CD4-positive, alpha-beta memory T cell (primary cell): ENCODE measurements around the gene RETN. TPM values are rescaled to one million over a fixed set of nuclear protein-coding genes. Genes with fewer than 3 reads are reported as not detected.

ENCODE experiments used
- CTCF ChIA-PET: fragments of 350-600 bp; sonication (Branson Sonifier 250); formaldehyde crosslinking; loops from one replicate; lab custom pipeline; 2021; ENCODE audit warnings: inconsistent platforms; ENCODE audit not compliant: partially characterized antibody; lab: Charles Lee
- POLR2A ChIA-PET: fragments of 350-600 bp; sonication (Branson Sonifier 250); formaldehyde crosslinking; loops from one replicate; lab custom pipeline; 2021; ENCODE audit not compliant: partially characterized antibody; lab: Charles Lee
- DNase-seq, 5 donors: peaks; one replicate each; pipeline versions ENCODE4 v3.0.0 to v3.0.0-alpha.2; 2020 to 2022; ENCODE audit warnings: mixed read lengths in 1 of 5
- H3K27ac ChIP-seq: one replicate; pipeline ENCODE4 v1.7.0; 2013; ENCODE audit warnings: low read depth, low read length
- H3K27me3 ChIP-seq: 2 replicates; pipeline ENCODE4 v1.7.0; 2013; ENCODE audit warnings: mild to moderate bottlenecking, low read length, moderate library complexity; ENCODE audit not compliant: insufficient read depth
- H3K36me3 ChIP-seq: 2 replicates; pipeline ENCODE4 v1.7.0; 2013; ENCODE audit warnings: mild to moderate bottlenecking, low read length, moderate library complexity; ENCODE audit not compliant: insufficient read depth
- H3K4me1 ChIP-seq: 2 replicates; pipeline ENCODE4 v1.7.0; 2013; ENCODE audit warnings: mild to moderate bottlenecking, low read length, moderate library complexity; ENCODE audit not compliant: insufficient read depth
- H3K4me3 ChIP-seq, 2 donors: one replicate each; pipeline ENCODE4 v1.7.0; 2013; ENCODE audit warnings: low read length in 2 of 2, mild to moderate bottlenecking in 1 of 2
- H3K9me3 ChIP-seq, 2 donors: one replicate each; pipeline ENCODE4 v1.7.0; 2013; ENCODE audit warnings: low read length in 2 of 2, control low read depth in 1 of 2; ENCODE audit not compliant: control insufficient read depth in 1 of 2
- H3K27ac Mint-ChIP-seq, 7 donors: one replicate each; pipeline ENCODE4 v1.8.0; 2020 to 2021; ENCODE audit warnings: mixed read lengths in 7 of 7, mild to moderate bottlenecking in 6 of 7, inconsistent platforms in 3 of 7, moderate library complexity in 3 of 7
- H3K27me3 Mint-ChIP-seq, 2 donors: one replicate each; pipeline ENCODE4 v1.8.0; 2020 to 2021; ENCODE audit warnings: mixed read lengths in 2 of 2
- H3K36me3 Mint-ChIP-seq, 2 donors: one replicate each; pipeline ENCODE4 v1.8.0; 2020 to 2021; ENCODE audit warnings: mixed read lengths in 2 of 2, inconsistent platforms in 1 of 2, mild to moderate bottlenecking in 1 of 2
- H3K4me1 Mint-ChIP-seq, 4 donors: one replicate each; pipeline ENCODE4 v1.8.0; 2020 to 2021; ENCODE audit warnings: mixed read lengths in 4 of 4, mild to moderate bottlenecking in 1 of 4
- H3K4me3 Mint-ChIP-seq, 8 donors: one replicate each; pipeline ENCODE4 v1.8.0; 2020 to 2021; ENCODE audit warnings: mixed read lengths in 8 of 8, mild to moderate bottlenecking in 7 of 8, moderate library complexity in 6 of 8, inconsistent platforms in 3 of 8
- H3K9me3 Mint-ChIP-seq, 8 donors: one replicate each; pipeline ENCODE4 v1.8.0; 2020 to 2021; ENCODE audit warnings: mixed read lengths in 8 of 8, mild to moderate bottlenecking in 5 of 8, inconsistent platforms in 3 of 8, moderate library complexity in 1 of 8
- intact Hi-C: fragments of 100-400 bp; cut with micrococcal nuclease; formaldehyde crosslinking; loops from one replicate; pipeline ENCODE4 v1.15.1; 2023
- polyA plus RNA-seq, 2 donors: library from polyadenylated mRNA; unstranded; fragments of 300-500 nt; fragmentation: Illumina TruSeq; gene quantifications; one replicate each; pipeline ENCODE4 v1.2.3, GENCODE V29; 2021
- total RNA-seq, 2 experiments: library from RNA; stranded (reverse); gene quantifications; one replicate each; pipeline ENCODE4 v1.2.3, GENCODE V29; 2021

Gene RETN
- total and polyA plus RNA-seq, 4 experiments from 2014 or later: 0.48 to 0.94 TPM; not detected in 2

DNA sequence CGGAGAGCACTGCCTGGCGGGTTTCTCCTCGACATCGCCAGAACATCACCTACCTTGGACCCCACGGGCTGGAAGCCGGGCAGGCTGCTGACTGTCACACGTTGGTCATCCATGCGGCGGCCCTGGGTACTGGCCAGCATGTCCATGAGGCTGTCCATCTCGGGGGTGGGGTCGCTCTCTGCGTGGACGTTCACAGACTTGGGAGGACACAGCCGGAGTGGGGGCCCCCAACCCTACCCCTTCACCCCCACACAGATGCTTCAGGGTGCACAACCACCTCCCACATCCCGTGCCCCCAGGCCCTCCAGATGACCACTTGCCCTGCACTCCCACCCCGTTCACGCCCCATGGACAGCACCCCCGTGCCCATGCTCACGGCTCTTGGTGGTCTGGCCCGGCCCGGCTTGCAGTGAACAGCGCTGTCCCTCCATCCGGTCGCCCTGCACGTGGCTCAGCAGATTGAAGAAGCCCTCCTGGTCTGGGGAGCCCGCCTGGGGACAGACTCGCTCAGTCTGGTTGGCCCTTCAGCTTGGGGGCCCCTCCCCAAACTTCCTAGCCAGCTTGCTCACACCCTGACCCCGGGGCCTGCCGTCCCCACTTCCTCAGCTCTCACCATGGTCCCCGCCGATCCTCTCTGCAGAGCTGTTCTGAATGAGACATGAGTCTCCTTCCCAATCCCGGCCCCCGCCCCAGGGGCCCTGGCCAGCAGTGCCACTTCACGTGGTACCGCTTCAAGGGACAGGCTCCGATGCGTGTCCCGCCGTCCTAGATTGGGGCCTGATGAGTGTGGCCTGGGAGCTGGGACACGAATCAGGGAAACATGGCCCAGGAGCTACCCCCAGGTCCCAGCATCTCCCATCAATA lies 36.3 kb upstream of the RETN start:
- POLR2A ChIA-PET: interaction anchor here (1.3 to 1.8 kb wide), 2 partner anchors 8 to 10 kb away, joined by 3 to 4 read pairs; no protein-coding TSS in a partner anchor
- peak overlapping the region in 1 of 8 donors; percentile 25 for H3K4me3 Mint-ChIP-seq

DNA sequence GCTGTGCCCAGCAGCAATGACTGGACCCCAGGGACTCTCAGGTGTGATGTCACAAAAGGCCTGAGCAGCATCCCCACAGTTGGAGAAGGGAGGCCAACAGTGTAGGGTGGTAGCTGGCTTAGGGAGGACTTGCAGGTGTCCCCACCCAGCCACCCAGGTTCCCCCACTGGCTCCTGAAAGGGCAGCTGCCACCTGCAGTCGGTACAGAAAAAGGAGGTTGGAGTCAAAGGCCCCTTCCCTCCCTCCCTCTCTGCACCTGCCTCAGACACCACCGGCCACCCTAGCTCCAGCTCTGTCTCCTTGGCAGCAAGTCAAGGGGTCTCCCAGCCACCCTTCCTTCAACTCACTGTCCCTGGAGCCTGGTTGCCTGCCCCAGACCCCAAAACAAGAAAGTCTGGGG lies 35.2 kb upstream of the RETN start, which contains the start of gene PCP2:
Gene PCP2, minus strand, starts transcription at position 22 of the 400 bp plus-strand sequence. CDS start 262 bp downstream, outside the sequence.
- CTCF ChIA-PET: interaction anchor here (1.0 kb wide), 1 partner anchor 19 kb away, joined by 4 read pairs; no protein-coding TSS in a partner anchor
- H3K4me1 Mint-ChIP-seq: peaks cover 20 to 62% (median 39%) of the 10 kb centered on the region in 4 donors
- Histone ChIP-seq H3K4me3 (no peak within 1 kb of the TSS), H3K36me3 (peaks cover 6% of the 10 kb centered on the region), H3K27me3 (no peaks in the 10 kb centered on the region), H3K27ac (no peak within 1 kb of the TSS), H3K9me3 (no peaks in the 10 kb centered on the region), H3K4me1 (peaks cover 39% of the 10 kb centered on the region)
- POLR2A ChIA-PET: interaction anchor here (0.8 to 1.8 kb wide), 3 partner anchors 8 to 564 kb away, joined by 3 to 4 read pairs (median 3); partner anchors contain the start of gene ZNF557
- peak within 1 kb of the TSS in 2 of 7 donors; percentile 7 to 84 for H3K27ac Mint-ChIP-seq
- peaks cover 0 to 1% (median 0%) of the 10 kb centered on the region in 8 donors for H3K9me3 Mint-ChIP-seq
- peak within 1 kb of the TSS in 1 of 8 donors; percentile 25 for H3K4me3 Mint-ChIP-seq
- peaks cover 0 to 24% of the 10 kb centered on the region in 2 donors for H3K36me3 Mint-ChIP-seq
- H3K27me3 Mint-ChIP-seq: no peaks in the 10 kb centered on the region
- intact Hi-C loops: no loop called here
- no peak for DNase-seq

More for the DNA sequence above, 36.3 kb upstream of the RETN start:
- H3K4me3 ChIP-seq: no peak overlapping the region
- H3K4me1 ChIP-seq: peaks cover 39% of the 10 kb centered on the region
- H3K9me3 ChIP-seq: no peaks in the 10 kb centered on the region
- intact Hi-C loops: no loop called here
- H3K36me3 Mint-ChIP-seq: peaks cover 0 to 27% of the 10 kb centered on the region in 2 donors
- no peak overlapping the region for H3K27ac ChIP-seq
- H3K9me3 Mint-ChIP-seq: peaks cover 0 to 1% (median 0%) of the 10 kb centered on the region in 8 donors
- peaks cover 20 to 68% (median 44%) of the 10 kb centered on the region in 4 donors for H3K4me1 Mint-ChIP-seq
- DNase-seq: no peak
- no peaks in the 10 kb centered on the region for H3K27me3 Mint-ChIP-seq
- H3K36me3 ChIP-seq: peaks cover 6% of the 10 kb centered on the region
- CTCF ChIA-PET: interaction anchor here (1.0 kb wide), 1 partner anchor 20 kb away, joined by 4 read pairs; no protein-coding TSS in a partner anchor
- H3K27me3 ChIP-seq: no peaks in the 10 kb centered on the region
- H3K27ac Mint-ChIP-seq: peak overlapping the region in 2 of 7 donors; percentile 7 to 13

DNA sequence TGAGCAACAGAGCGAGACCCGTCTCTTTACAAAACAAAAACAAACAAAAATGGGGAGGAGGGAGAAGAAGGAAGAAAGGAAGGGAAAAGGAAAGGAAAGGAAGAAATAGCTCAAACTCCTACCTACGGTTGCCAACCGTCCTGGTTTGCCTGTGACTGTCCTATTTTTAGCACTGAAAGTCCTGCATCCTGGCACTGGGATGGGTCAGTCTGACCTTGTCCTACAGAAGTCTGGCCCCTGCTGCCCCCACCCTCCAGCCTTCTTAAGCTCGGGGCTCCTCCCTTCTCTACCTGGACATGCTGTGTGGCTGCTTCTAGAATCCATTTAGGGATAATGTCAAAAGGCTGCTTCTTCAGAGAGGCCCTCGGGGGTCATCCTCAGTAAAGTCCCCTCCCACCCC lies 33.2 kb upstream of the RETN start:
- Histone ChIP-seq H3K4me1 (peaks cover 41% of the 10 kb centered on the region), H3K4me3 (no peak overlapping the region), H3K9me3 (no peaks in the 10 kb centered on the region), H3K27me3 (no peaks in the 10 kb centered on the region), H3K36me3 (peaks cover 11% of the 10 kb centered on the region), H3K27ac (no peak overlapping the region)
- POLR2A ChIA-PET: no interaction called here
- CTCF ChIA-PET: interaction anchor here (1.3 kb wide), 2 partner anchors 17 to 67 kb away, joined by 4 to 5 read pairs; no protein-coding TSS in a partner anchor
- Mint-ChIP-seq H3K27me3 (no peaks in the 10 kb centered on the region), H3K9me3 (peaks cover 0 to under 1% (median 0%) of the 10 kb centered on the region in 8 donors), H3K4me1 (peaks cover 22 to 59% (median 36%) of the 10 kb centered on the region in 4 donors), H3K36me3 (peaks cover 7 to 21% of the 10 kb centered on the region in 2 donors), H3K27ac (peak overlapping the region in 4 of 7 donors; percentile 24 to 89 (median 84)), H3K4me3 (peak overlapping the region in 7 of 8 donors; percentile 63 to 87 (median 71))
- intact Hi-C loops: loop anchor here (2.0 kb wide), 1 partner anchor 101 kb away; the partner anchor contains the start of gene PNPLA6
- no peak for DNase-seq

DNA sequence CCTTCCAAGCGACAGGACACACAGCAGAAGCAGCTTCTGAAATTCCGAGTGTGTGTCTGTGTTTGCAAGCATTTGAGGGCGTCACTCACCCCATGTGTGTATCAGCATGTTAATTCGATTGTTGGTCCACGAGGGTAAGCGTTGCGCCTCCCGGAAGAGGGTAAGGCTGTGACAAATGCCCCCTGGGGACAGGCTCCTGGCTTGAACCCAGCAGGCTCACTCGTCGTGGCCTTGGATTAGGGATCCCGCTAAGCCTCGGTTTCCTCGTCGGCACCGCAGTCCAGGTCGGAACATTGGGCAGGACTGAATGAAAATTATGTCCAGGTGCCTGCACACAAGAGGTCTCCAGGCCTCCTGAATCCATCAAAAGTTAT lies 32.5 kb upstream of the RETN start:
- peak overlapping the region in 6 of 7 donors; percentile 84 to 95 (median 94) for H3K27ac Mint-ChIP-seq
- peaks cover 7 to 21% of the 10 kb centered on the region in 2 donors for H3K36me3 Mint-ChIP-seq
- H3K9me3 Mint-ChIP-seq: no peaks in the 10 kb centered on the region
- peak overlapping the region; percentile 26 to 42 for H3K4me3 ChIP-seq
- H3K27me3 Mint-ChIP-seq: no peaks in the 10 kb centered on the region
- H3K27me3 ChIP-seq: no peaks in the 10 kb centered on the region
- H3K4me1 Mint-ChIP-seq: peaks cover 20 to 55% (median 34%) of the 10 kb centered on the region in 4 donors
- POLR2A ChIA-PET: no interaction called here
- H3K9me3 ChIP-seq: no peaks in the 10 kb centered on the region
- peaks cover 14% of the 10 kb centered on the region for H3K36me3 ChIP-seq
- H3K27ac ChIP-seq: peak overlapping the region; percentile 77
- peak overlapping the region; percentile 82 to 89 (median 84) for H3K4me3 Mint-ChIP-seq
- peaks cover 36% of the 10 kb centered on the region for H3K4me1 ChIP-seq
- intact Hi-C loops: loop anchor here (2.0 kb wide), 1 partner anchor 102 kb away; the partner anchor contains the start of gene PNPLA6
- CTCF ChIA-PET: interaction anchor here (1.3 kb wide), 2 partner anchors 16 to 68 kb away, joined by 4 to 5 read pairs; no protein-coding TSS in a partner anchor
- DNase-seq: peak in 1 of 5 donors; percentile 36

DNA sequence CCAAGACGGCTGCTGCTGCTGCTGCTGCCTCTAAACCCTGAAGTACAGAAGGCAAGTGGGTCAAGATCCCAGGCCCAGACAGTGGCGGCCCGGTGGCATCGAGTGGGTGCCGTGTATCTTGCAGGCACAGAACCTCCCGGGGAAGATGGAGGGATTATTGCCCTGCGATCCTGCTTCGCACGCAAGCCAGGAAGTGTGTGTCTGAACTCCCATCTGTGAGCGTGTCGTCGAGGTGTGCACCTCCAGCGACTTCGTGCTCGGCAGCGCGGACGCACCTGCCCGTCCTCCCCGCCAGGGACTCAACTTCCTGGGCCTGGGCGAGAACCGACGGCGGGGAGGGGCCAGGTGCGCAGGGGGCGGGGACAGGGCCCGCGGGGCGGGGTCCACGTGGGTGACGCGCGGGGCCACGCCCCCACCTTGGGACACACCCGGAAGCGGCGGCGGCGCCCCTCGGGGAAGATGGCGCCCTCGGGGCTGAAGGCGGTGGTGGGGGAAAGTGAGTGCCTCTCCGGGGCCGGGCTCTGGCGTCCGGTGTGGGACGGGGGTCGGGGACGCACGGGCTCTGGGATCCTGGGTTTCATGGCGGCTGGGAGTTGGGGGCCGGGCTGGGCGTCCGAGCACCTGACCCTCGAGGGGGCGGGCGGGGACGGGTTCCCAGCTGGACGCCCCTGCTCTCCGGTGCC lies 32.0 kb upstream of the RETN start, which contains the start of gene STXBP2:
Gene STXBP2, plus strand, starts transcription at position 420 of the 683 bp plus-strand sequence. Its CDS starts 40 bp downstream, at position 460.
- H3K4me3 Mint-ChIP-seq: peak within 1 kb of the TSS; percentile 82 to 89 (median 84)
- Histone ChIP-seq H3K36me3 (peaks cover 12% of the 10 kb centered on the region), H3K4me1 (peaks cover 36% of the 10 kb centered on the region), H3K27ac (peak within 1 kb of the TSS; percentile 77), H3K9me3 (no peaks in the 10 kb centered on the region), H3K4me3 (peak within 1 kb of the TSS; percentile 42 to 74), H3K27me3 (no peaks in the 10 kb centered on the region)
- H3K27ac Mint-ChIP-seq: peak within 1 kb of the TSS; percentile 84 to 95 (median 94)
- H3K4me1 Mint-ChIP-seq: peaks cover 20 to 52% (median 34%) of the 10 kb centered on the region in 4 donors
- ChIA-PET CTCF (interaction anchor here (1.3 kb wide), 1 partner anchor 44 kb away, joined by 7 read pairs; the partner anchor contains the start of gene TRAPPC5), POLR2A (interaction anchor here (0.7 to 3.1 kb wide), 7 partner anchors 7 to 307 kb away, joined by 3 to 15 read pairs (median 5); partner anchors contain the start of genes PET100, RETN, TIMM44 and XAB2)
- H3K27me3 Mint-ChIP-seq: no peaks in the 10 kb centered on the region
- intact Hi-C loops: loop anchor here (1.0 to 2.0 kb wide), 3 partner anchors 8 to 102 kb away; partner anchors contain the start of genes PET100, PNPLA6, TRAPPC5 and XAB2
- no peaks in the 10 kb centered on the region for H3K9me3 Mint-ChIP-seq
- peak; percentile 91 to 93 (median 92) for DNase-seq
- peaks cover 7 to 19% of the 10 kb centered on the region in 2 donors for H3K36me3 Mint-ChIP-seq
